GM19193 (cell line): ENCODE measurements around the gene PTPRU.

Experiments used
- POLR2A ChIP-seq: IDR thresholded peaks from 4 replicates; pipeline ENCODE4 v1.6.1; 2011; ENCODE audit not compliant: insufficient read depth, insufficient read length; ENCODE audit errors: extremely low read depth

PTPRU gene

DNA sequence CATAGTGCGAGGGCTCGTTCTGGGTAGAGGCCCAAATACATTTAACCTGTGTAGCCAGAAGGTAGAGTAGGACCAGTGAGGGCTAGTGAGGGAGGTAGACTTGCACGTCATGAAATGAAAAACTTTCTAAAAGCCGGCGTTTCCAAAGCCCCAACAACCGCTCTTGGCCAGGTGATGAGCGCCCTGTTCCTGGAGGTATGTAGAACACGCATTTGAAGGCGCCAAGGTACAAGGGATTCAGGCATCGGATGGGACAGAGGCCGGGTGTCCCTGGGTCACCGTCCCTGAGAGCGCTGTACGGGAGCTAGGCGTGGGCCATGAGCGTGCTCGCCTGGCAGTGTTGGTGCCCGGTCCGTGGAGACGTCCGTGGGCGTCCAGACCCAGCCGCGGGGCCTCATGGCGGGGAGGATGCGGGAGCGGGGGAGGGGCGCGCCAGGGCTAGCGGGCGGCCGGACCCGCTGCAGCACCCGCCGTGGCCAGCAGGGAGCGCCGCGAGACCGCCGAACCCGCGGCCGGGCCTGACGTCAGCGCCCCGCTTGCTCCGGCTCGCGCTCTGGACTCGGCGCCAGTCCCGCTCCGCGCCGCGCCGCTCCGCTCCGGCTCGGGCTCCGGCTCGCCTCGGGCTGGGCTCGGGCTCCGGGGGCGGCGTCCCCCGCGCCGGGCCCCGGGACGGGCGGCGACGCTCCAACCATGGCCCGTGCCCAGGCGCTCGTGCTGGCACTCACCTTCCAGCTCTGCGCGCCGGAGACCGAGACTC, at the start of gene PTPRU:
PTPRU (plus strand) TSS at position 568 of the 757 bp plus-strand sequence; CDS start at position 691, 123 bp downstream.
- no peak for TF ChIP-seq POLR2A

DNA sequence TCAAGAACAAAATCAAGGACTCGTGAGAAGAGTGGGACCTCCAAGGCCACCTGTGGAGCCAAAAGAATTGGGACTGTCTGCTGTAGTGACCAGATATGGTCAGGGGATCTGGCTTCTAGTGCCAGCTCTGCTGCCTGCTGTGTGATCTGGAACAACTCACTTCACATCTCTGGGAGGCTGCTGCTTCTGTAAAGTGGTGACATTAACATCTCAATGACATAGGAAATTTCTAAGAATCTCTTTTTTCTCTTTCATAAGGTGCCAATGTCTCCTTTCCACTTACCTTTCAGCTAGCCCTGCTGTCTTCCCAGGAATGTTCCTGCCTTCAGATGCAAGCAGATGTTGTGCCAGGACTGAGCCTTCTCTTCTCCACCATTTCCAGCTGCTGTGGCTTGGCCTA, 49.6 kb upstream of the PTPRU start:
- no peak for TF ChIP-seq POLR2A

DNA sequence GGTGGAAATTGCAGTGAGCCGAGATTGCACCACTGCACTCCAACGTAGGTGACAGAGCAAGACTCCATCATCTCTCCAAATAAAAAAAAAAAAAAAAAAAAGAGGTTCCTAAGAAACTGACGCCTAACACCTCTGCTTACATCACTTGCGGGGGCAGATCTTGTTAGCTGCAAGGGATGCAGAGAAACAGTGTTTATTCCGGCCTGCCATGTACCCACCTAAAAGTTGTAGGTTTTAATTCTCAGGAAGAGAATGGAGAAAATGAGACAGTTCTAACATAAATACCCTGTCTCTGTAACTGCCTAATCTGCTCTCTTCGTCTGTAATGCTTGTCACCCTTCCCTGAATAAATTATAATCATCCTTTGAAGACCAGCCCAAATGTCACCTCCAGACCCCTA, 45.6 kb upstream of the PTPRU start:
- no peak for TF ChIP-seq POLR2A

DNA sequence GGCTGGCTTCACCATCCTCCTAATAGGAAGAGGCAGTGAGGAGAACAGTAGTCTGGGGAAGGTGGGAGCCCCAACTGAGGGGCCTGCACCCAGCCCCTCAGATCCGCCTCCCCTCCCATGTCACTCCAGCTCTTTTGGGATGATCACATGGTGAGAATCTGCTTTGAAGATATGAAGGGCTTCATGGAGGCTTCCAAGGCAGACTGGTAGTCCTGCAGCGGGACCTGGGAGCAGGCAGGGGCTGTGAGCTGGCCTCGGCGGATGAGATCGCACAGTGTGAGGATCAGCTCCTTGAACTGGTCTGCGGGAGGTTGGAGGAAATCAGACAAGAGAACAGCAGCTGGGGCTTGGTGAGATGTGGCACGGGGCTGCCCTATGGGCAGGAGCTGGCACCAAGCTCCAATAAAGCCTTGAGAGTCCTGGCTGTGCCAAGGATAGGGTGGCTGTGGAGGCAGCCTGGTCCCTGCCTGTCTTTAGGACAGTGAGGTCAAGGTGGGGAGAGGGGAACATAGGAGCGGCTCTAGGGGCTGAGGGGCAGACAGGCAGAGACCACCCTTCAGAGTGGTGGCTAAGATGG, 42.4 kb upstream of the PTPRU start:
- no peak for TF ChIP-seq POLR2A

DNA sequence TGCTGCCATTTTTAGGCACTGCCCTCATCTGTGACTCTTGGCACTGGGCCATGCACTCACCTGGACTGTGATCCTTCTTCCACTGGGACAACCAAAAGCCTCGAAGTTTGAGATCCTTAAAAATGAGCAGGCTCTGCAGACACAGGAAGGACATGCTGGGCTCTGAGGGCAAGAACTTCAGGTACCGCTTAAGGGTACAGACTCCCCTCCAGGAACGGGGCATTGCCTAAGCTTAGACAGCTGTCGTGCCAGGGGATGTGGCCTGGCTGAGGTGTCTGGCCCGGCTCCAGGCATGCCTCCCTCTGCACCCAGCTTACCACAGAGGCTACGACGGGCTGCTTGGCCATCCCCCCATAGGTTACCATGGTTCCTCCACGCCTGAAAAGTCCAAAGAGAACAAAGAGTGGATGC, 40.4 kb upstream of the PTPRU start:
- TF ChIP-seq POLR2A = no peak

DNA sequence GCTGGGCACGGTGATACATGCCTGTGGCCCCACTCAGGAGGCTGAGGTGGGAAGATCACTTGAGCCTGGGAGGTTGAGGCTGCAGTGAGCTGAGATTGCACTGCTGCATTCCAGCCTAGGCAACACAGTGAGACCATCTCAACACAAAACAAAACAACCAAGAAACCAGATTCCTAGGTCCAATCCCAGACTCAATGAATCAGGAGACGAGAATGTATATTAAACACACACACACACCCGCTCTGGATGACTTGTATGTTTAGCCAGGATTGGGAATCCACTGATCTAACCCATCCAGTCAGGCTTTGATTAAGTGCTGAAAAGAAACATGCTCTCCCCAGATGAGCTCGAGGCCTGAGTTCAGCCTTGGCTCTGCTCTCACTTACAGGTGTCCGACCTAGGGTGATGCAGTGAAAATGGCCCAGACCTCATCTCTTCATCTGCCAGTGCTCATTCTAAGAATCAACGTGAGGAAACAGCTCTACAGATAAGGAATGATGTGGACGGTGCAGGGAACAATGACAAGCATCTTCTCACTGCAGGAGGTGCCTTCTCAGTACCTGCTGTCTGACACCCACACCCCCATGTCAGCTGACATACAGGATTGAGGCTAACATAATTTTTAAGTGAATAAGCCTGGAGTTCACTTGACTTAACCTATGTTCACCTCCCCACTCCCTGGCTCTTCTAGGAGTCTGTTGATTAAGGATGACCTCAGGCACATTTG, 39.3 kb upstream of the PTPRU start:
- TF ChIP-seq POLR2A = no peak

DNA sequence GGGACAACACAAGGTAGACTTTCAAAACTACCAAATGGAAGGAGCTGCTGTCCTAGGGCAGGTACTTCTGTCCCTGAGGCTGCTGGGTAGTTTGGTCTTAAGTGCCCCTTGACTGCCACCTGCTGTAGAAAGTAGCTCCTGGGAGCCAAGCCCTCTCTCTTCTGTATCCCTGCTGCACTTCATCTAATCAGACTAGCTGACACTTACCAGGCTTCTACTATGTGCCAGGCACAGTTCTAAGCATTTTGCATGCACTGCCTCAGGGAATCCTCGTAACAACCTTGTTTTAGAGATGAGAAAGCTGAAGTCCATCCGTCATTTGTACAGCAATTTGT, 38.8 kb upstream of the PTPRU start:
- TF ChIP-seq POLR2A = no peak

DNA sequence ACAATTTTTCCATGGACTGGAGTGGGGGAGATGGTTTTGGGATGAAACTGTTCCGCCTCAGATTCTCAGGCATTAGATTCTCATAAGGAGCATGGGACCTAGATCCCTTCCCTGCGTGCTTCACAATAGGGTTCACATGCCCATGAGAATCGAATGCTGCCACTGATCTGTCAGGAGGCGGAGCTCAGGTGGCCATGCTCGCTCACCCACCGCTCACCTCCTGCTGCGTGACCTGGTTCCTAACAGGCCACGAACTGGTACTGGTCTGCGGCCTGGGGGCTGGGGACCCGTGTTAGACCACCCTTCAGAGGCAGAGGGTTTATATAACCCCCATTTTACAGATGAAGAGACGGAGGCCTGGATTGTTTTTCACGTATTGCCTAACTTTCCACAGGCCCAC, 38.3 kb upstream of the PTPRU start:
- no peak for TF ChIP-seq POLR2A

DNA sequence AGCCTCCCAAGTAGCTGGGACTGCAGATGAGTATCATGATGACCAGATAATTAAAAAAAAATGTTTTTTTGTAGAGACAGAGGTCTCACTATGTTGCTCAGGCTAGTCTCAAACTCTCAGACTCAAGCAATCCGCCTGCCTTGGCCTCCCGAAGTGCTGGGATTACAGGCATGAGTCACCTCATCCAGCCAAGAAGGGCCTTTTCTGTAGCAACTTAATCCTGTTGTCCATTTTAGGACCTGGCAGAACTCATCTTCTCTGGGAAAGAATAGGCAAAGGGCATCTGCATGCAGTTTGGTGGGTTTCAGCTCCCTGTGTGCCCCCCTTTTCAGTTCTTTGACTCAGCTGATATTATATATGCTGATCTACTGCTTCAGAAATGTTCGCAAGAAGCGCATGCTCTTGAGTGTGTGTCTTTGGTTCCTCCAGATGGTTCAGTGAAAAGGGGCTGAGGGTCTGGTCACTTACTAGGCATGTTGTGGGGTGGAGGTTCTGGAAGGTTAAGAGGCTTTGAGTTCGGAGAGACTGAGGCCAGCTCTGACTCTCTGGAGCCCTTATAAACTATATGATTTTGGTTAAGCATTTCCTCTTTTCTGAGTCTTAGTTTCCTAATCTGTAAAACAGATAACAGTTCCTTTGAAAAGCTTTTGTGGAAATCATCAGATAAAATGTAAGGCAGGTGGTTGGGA, 35.3 kb upstream of the PTPRU start:
- no peak for TF ChIP-seq POLR2A

DNA sequence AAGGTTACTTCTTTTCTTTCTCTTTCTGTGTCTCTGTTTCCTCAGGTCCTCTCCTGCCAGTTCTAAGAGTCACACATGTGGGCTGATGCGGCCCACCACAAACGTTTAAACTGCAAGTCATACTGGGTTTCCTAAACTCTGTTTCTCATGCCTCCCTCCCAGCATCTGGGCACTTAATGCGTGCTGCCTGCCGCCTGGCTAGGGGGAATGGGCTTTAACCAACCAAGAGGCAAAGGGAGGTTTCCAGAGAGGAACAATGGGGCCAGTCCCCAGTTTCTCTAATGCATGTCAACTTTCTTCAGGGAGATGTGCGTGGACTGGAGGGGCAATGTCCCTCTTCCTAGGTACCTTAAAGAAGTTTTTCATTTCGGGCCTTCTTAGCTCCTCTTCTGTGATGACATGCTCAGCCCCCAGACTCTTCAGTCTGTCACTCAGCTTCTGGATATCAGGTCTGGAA, 34.7 kb upstream of the PTPRU start:
- no peak for TF ChIP-seq POLR2A

DNA sequence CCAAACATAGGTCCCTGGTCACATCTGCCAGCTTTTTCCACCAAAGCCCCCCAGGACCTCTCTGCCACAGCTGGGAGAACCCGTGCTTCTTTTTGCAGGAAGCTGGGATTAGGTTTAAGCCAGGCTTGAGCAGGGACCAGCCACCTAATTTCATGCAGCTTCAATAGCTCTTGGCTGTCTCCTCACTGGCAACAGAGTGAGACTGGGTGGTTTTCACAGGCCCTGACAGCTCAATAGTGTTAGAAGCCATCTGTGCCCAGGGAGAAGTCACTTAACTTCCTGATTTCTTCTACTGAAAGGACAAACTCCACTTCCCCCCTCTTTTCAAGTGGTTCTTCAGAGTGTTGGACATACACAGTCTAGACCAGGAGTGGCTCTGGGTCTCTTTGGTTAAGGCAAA, 34.3 kb upstream of the PTPRU start:
- no peak for TF ChIP-seq POLR2A

DNA sequence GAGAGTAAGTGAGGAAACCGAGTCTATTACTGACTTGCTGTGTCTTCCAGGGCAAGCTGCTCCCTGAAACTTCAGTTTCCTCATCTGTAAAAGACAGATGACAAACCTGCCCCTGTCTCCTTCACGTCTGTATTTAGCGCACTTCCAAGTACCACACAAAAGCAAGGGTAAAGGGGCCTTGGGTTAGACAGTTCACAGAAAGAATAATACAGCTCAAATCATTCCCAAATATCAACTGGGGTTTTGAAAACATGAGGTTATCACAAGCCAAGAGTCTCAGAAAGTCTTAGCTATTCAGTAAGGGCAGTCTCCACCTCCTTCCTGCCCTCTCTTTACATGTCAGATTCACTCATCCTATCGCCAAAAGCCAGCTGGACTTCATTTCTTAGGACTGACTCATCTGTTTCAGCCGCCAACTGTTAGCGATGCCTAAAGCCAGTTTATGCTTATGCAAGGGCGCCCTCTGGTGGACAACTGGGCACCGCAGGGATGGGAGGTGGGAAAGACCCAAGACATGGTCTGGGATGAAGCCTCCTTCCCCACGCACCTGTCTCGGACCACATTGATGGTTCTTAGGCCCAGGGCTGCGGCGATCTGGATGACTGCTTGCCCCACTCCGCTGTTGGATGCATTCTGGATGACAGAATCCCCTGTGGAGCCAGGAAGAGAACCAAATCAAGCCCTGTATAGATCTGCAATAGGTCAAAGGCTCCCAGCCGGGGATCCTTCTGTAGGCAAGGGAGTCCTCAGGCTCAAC, 33.6 kb upstream of the PTPRU start:
- TF ChIP-seq POLR2A = no peak

DNA sequence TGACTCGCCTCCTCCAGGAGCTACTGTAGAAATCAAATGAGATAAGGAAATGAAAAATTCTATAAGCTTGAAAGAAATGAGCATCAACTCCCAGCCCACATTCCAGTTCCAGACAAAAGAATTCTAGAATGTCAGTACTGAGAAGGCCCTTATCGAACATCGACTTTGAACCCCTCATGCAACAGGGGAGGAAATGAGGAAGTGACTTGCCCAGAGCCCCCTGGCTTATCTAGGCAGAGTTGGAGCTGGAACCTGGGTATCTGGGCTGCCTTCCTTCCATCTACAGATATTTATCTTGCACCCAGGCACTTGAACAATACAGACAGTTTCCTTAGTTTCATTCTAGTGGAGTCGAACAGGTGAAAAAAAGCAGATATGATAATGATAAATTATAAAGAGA, 27.9 kb upstream of the PTPRU start:
- no peak for TF ChIP-seq POLR2A

DNA sequence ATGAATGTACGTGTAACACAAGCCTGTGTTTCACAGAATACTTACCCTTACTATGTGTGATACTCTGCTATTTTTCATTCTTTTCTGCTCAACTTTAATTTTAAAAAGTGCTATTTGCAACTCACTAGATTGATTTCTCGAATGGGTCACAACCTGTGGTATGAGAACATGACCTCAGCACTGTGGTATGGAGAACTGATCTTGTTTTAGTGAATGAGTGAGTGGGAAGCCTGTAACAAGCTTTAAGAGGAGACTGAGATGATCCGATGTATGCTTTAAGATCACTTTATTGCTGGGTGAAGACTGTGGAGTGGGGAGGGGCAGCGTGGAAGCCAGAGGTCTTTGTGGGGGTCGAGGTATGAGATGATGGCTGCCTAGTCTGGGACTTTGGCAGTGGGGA, 27.1 kb upstream of the PTPRU start:
- TF ChIP-seq POLR2A = no peak
